Fibroblast of mammary gland (primary cell): ENCODE results near the gene ANKDD1A.

Source experiments
- DNase-seq: peaks from one replicate; pipeline ENCODE4 v3.0.0-alpha.2; 2010; ENCODE audit warnings: low read depth
- H3K4me3 ChIP-seq: 2 replicates; pipeline ENCODE4 v1.5.1; 2011; ENCODE audit warnings: low read depth, mild to moderate bottlenecking, low read length, moderate library complexity; ENCODE audit not compliant: control insufficient read depth
- TF ChIP-seq, protein P1 (sequence below): conservative IDR thresholded peaks from 2 replicates; pipeline ENCODE4 v1.5.1; 2011; ENCODE audit warnings: low read depth, low read length, inconsistent platforms; ENCODE audit not compliant: control insufficient read depth, insufficient read depth

The ANKDD1A gene

DNA sequence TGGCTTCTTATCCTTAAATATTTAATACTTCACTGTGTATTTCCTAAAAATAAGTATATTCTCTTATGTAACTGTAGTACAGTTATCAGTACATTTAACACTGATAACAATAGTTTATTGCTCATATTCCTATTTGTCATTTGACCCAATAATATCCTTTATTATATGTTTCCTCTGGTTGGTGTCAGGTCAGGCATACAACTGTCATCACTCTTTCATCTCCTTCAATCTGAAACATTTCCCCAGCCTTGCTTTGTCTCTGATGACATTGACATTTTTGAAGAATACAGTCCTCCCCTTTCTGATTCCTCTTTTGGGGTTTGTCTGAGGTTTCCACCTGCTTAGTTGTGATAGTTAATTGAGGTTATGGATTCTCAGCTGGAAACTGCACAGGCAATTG, 42.2 kb upstream of the ANKDD1A start:
- DNase-seq: no peak
- H3K4me3 ChIP-seq: no peak overlapping the region
- TF ChIP-seq, protein P1, sequence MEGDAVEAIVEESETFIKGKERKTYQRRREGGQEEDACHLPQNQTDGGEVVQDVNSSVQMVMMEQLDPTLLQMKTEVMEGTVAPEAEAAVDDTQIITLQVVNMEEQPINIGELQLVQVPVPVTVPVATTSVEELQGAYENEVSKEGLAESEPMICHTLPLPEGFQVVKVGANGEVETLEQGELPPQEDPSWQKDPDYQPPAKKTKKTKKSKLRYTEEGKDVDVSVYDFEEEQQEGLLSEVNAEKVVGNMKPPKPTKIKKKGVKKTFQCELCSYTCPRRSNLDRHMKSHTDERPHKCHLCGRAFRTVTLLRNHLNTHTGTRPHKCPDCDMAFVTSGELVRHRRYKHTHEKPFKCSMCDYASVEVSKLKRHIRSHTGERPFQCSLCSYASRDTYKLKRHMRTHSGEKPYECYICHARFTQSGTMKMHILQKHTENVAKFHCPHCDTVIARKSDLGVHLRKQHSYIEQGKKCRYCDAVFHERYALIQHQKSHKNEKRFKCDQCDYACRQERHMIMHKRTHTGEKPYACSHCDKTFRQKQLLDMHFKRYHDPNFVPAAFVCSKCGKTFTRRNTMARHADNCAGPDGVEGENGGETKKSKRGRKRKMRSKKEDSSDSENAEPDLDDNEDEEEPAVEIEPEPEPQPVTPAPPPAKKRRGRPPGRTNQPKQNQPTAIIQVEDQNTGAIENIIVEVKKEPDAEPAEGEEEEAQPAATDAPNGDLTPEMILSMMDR: no peak

DNA sequence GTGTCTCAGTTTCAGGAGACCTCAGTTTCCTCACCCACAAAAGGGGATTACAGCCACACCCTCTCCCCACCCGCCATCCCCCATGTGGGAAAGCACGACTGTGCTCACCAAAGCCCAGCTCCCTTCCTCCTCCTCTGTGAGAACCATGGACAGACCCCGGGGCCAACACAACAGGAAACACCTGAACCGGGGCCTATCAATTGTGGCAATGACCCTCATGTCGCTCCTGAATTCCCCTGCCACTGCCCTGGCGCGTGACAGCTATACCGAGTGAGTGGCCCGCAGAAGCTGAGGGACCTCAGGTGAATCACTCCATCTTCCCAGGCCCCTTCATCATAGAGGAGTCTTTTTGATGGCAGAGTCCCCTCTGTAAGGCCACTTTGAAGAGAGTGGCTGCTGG, 41.3 kb upstream of the ANKDD1A start:
- TF ChIP-seq, protein P1: no peak

DNA sequence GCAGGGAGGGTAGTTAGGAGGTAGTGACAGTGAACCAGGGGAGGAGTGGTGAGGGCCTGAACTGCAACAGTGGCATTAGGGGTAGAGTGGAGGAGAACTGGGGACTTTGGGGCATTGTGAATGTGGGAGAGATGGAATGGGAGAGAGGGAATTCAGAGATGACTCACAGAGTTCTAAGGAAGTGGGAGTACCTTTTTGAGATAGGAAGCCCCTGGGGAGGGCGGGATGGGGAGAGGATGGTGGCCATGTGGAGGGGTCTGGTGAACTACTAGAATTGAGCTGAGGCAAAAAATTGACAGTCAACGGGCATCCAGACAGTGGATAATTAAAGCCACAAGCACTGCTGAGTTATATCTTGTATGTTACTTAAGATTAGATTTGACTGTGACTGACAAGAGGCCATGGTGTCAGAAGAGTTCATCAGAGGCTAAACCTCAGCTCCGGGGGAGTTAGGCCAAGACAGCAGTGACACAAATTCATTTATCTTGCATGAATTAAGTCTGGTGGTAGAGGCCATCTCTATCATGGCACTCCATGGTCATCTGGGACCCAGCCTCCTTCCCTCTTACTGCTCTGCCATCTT, 36.0 kb upstream of the ANKDD1A start:
- no peak overlapping the region for H3K4me3 ChIP-seq
- DNase-seq: no peak
- TF ChIP-seq, protein P1: no peak

More for the DNA sequence above, 41.3 kb upstream of the ANKDD1A start:
- DNase-seq: no peak
- no peak overlapping the region for H3K4me3 ChIP-seq

- TF ChIP-seq, protein P1: no peak
- H3K4me3 ChIP-seq: no peak overlapping the region
- DNase-seq: no peak
These were observed 34.3 kb upstream of the ANKDD1A start for GRCh38 chr15:64877435-64877834.

DNA sequence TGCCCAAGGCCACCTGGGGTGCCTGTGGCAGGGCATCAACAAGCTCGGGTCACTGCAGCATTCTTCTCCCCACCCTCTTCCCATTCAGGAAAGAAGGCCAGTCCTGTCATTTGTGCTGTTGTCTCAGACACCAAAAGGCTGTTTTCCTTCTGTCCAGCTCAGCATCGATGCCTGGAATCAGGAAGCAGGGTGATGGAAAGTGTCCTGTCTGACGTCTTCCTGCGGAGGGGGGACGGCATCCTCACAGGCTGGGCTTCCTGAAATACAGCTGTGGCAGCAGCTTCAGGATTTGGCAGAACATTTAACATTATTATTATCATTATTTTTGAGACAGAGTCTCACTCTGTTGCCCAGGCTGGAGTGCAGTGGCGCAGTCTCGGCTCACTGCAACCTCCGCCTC, 33.0 kb upstream of the ANKDD1A start:
- no peak overlapping the region for H3K4me3 ChIP-seq
- no peak for DNase-seq
- TF ChIP-seq, protein P1: no peak

DNA sequence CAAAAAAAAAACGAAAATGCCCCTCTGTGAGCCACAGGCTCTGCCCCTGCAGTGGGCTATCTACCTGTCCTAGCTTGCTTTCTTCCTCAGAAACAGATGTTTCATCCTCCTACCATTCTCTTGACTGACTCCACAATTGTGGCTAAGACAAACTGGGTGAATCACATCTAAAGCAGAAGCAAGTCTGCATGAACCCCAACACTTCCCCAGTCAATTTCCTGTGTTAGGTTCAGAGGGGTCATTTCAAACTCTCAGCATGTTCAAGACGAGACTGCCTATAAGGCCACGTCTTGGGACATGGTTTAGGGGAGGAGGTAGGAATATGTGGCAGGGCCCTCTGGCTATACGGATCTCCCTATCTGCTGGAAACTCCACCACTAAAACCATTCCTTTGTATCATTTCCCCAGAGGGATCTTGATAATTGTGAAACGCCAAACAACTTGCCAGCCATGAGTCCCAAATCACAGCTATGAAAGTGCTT, 28.6 kb upstream of the ANKDD1A start:
- TF ChIP-seq, protein P1: no peak
- H3K4me3 ChIP-seq: no peak overlapping the region
- peak; percentile 52 for DNase-seq
